Fibroblast of lung (primary cell): ENCODE results near the gene SDHB. TPM values are rescaled to one million over a fixed set of nuclear protein-coding genes. Genes with fewer than 3 reads are reported as not detected.

Experiments used
- DNase-seq, 2 donors: peaks; one replicate each; pipeline versions ENCODE4 v3.0.0 to v3.0.0-alpha.2; 2010; ENCODE audit warnings: low read depth in 2 of 2
- H2AFZ ChIP-seq: 2 replicates; pipeline ENCODE4 v1.5.1; 2012; ENCODE audit warnings: low read length, control low read depth, inconsistent platforms
- H3K27ac ChIP-seq: 2 replicates; pipeline ENCODE4 v1.5.1; 2011; ENCODE audit warnings: low read length, control low read depth; ENCODE audit not compliant: insufficient read depth
- H3K27me3 ChIP-seq: 2 replicates; pipeline ENCODE4 v1.5.1; 2011; ENCODE audit warnings: mild to moderate bottlenecking, low read length; ENCODE audit not compliant: control insufficient read depth, insufficient read depth
- H3K36me3 ChIP-seq: 2 replicates; pipeline ENCODE4 v1.5.1; 2011; ENCODE audit warnings: low read length; ENCODE audit not compliant: control insufficient read depth, insufficient read depth
- H3K4me1 ChIP-seq: 2 replicates; pipeline ENCODE4 v1.5.1; 2011; ENCODE audit warnings: low read length; ENCODE audit not compliant: control insufficient read depth, insufficient read depth; ENCODE audit errors: extremely low read depth
- H3K4me2 ChIP-seq: 2 replicates; pipeline ENCODE4 v1.5.1; 2011; ENCODE audit warnings: low read length, control low read depth; ENCODE audit not compliant: insufficient read depth; ENCODE audit errors: extremely low read depth
- H3K4me3 ChIP-seq, 4 experiments: fragments of 200-600 bp in 1 of 4; sonication (generic) in 1 of 4; replicated peaks in 1 of 4; 2 replicates each; pipeline ENCODE4 v1.5.1; 2011 to 2016; ENCODE audit warnings: low read length in 4 of 4, low read depth in 3 of 4, mild to moderate bottlenecking in 3 of 4, control low read depth in 2 of 4, inconsistent platforms in 1 of 4, mixed read lengths in 1 of 4; ENCODE audit not compliant: insufficient read depth in 1 of 4; ENCODE audit errors: control extremely low read depth in 1 of 4
- H3K79me2 ChIP-seq: 2 replicates; pipeline ENCODE4 v1.5.1; 2012; ENCODE audit warnings: mild to moderate bottlenecking, low read length, inconsistent platforms; ENCODE audit not compliant: control insufficient read depth, insufficient read depth
- H3K9ac ChIP-seq: 2 replicates; pipeline ENCODE4 v1.5.1; 2011; ENCODE audit warnings: mild to moderate bottlenecking, low read length, control low read depth; ENCODE audit not compliant: insufficient read depth
- H3K9me3 ChIP-seq: 2 replicates; pipeline ENCODE4 v1.5.1; 2012; ENCODE audit warnings: low read depth, low read length; ENCODE audit not compliant: control insufficient read depth, insufficient read depth
- H4K20me1 ChIP-seq: 2 replicates; pipeline ENCODE4 v1.5.1; 2011; ENCODE audit warnings: low read length; ENCODE audit not compliant: control insufficient read depth, insufficient read depth; ENCODE audit errors: extremely low read depth
- CTCF ChIP-seq, 2 donors: IDR thresholded peaks in 1 of 2; conservative IDR thresholded peaks in 1 of 2; 1 replicate in 1 of 2; 2 replicates in 1 of 2; pipeline ENCODE4 v1.5.1; 2011 to 2012; ENCODE audit warnings: low read length in 2 of 2, control low read depth in 1 of 2, inconsistent platforms in 1 of 2, low read depth in 1 of 2, mild to moderate bottlenecking in 1 of 2
- EZH2 ChIP-seq: IDR thresholded peaks from 2 replicates; pipeline ENCODE4 v1.5.1; 2012; ENCODE audit warnings: low read length, control low read depth, mild to moderate bottlenecking; ENCODE audit errors: missing control alignments
- polyA plus RNA-seq, 2 donors: library from polyadenylated mRNA; depleted of rRNA in 1 of 2; stranded (reverse) in 1 of 2; unstranded in 1 of 2; fragments of >200 nt; gene quantifications; 2 replicates each; pipeline ENCODE4 v1.2.1, GENCODE V29; 2011 to 2012; ENCODE audit warnings: missing spikeins in 1 of 2
- total RNA-seq: library from RNA; depleted of rRNA; stranded (reverse); fragments of >200 nt; gene quantifications from 2 replicates; pipeline ENCODE4 v1.2.1, GENCODE V29; 2014

Gene SDHB
- total and polyA plus RNA-seq, 2 donors (not counting 1 experiment from before 2014, with no cell fraction given): 136 to 170 TPM

- H3K4me3 ChIP-seq: no peak overlapping the region
- H3K4me1 ChIP-seq: no peaks in the 10 kb centered on the region
- no peaks in the 10 kb centered on the region for H3K79me2 ChIP-seq
- H2AFZ ChIP-seq: no peak overlapping the region
- H3K36me3 ChIP-seq: peaks cover 20% of the 10 kb centered on the region
- no peak overlapping the region for H3K4me2 ChIP-seq
- no peaks in the 10 kb centered on the region for H3K27me3 ChIP-seq
- TF ChIP-seq EZH2 (no peak), CTCF (conservative IDR thresholded peaks at IDR 0.05 in 1 of 2, IDR thresholded peaks at IDR 0.05 in 1 of 2; ENCODE audit: low read depth in 1 of 2, low read length in 2 of 2) (peak in 1 of 2 donors; percentile 8)
- no peaks in the 10 kb centered on the region for H3K9me3 ChIP-seq
- H3K9ac ChIP-seq: no peak overlapping the region
- DNase-seq: no peak
- H3K27ac ChIP-seq: no peak overlapping the region
- H4K20me1 ChIP-seq: no peaks in the 10 kb centered on the region
Observed at GRCh38 chr1:17023573-17023972, 30.3 kb downstream of the SDHB start.

DNA sequence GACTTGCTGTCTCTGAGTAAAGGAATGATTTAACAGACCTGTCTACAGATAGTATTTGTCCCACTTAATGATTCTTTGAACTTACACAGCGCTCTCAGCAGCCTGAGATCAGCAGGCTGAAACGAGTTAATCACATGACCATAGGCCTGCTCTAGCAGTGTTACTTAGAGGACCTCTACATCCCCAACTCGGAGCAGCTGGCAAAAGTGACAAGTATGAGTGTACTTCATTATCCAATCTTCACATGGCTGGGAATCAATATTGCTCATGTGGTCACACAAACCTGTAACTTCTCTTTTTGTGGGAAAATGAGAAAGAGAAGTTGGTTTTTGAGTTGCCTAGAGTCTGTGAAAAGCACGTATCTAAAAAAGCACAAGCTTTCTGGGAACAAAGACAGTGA is 30.7 kb downstream of the SDHB start:
- H3K9ac ChIP-seq: no peak overlapping the region
- DNase-seq: no peak
- no peaks in the 10 kb centered on the region for H4K20me1 ChIP-seq
- H3K27ac ChIP-seq: no peak overlapping the region
- no peaks in the 10 kb centered on the region for H3K4me1 ChIP-seq
- H3K36me3 ChIP-seq: peaks cover 22% of the 10 kb centered on the region
- no peaks in the 10 kb centered on the region for H3K9me3 ChIP-seq
- no peak overlapping the region for H3K4me2 ChIP-seq
- H3K79me2 ChIP-seq: no peaks in the 10 kb centered on the region
- H2AFZ ChIP-seq: no peak overlapping the region
- TF ChIP-seq CTCF (conservative IDR thresholded peaks at IDR 0.05 in 1 of 2, IDR thresholded peaks at IDR 0.05 in 1 of 2; ENCODE audit: low read depth in 1 of 2, low read length in 2 of 2): no peak
- TF ChIP-seq EZH2: no peak
- no peak overlapping the region for H3K4me3 ChIP-seq
- no peaks in the 10 kb centered on the region for H3K27me3 ChIP-seq

- Histone ChIP-seq H3K36me3 (peaks cover 22% of the 10 kb centered on the region), H2AFZ (no peak overlapping the region), H4K20me1 (no peaks in the 10 kb centered on the region), H3K9ac (no peak overlapping the region), H3K9me3 (no peaks in the 10 kb centered on the region), H3K4me2 (no peak overlapping the region), H3K4me1 (no peaks in the 10 kb centered on the region), H3K27ac (no peak overlapping the region), H3K4me3 (no peak overlapping the region), H3K27me3 (no peaks in the 10 kb centered on the region), H3K79me2 (no peaks in the 10 kb centered on the region)
- TF ChIP-seq CTCF (conservative IDR thresholded peaks at IDR 0.05 in 1 of 2, IDR thresholded peaks at IDR 0.05 in 1 of 2; ENCODE audit: low read depth in 1 of 2, low read length in 2 of 2) (no peak), EZH2 (no peak)
- no peak for DNase-seq
Observed at GRCh38 chr1:17021896-17022295, 31.9 kb downstream of the SDHB start.
